Right ventricle myocardium inferior (tissue), 1 donor: ENCODE measurements around the gene TMEM132C. TPM values are rescaled to one million over a fixed set of nuclear protein-coding genes. Genes with fewer than 3 reads are reported as not detected.
"Not testable (repeated sequence)": the region's sequence is repeated elsewhere in the genome, so short reads cannot be mapped to it uniquely, and the experiment has no call there.

Source experiments
- ATAC-seq: fragments of 200-7000 bp; cut with Tn5 transposase; one replicate; pipeline ENCODE4 v1.9.1; 2020; ENCODE audit warnings: mild to moderate bottlenecking, moderate library complexity
- DNase-seq: peaks from one replicate; pipeline ENCODE4 v3.0.0; 2021; ENCODE audit errors: missing footprints
- intact Hi-C: fragments of 100-400 bp; cut with DNase I; formaldehyde crosslinking; loops from one replicate; pipeline ENCODE4 v1.11.0; 2022
- total RNA-seq: library from RNA; stranded (reverse); fragmentation: NEBNext Ultra II Directional; extraction: Animal tissue kit (Norgen Biotek cat#: 25700); gene quantifications from one replicate; pipeline ENCODE4 v1.2.1, GENCODE V29; 2021
- donor health status: DM: no; HTN: yes; CAD: no; lungs with severe emphysema.

The TMEM132C gene
- total RNA-seq, 1 donor from 2014 or later, result 2.6 TPM

- ATAC-seq (no peak), DNase-seq (no peak)
- intact Hi-C loops, result no loop called here
These were observed 178.6 kb downstream of the TMEM132C start for GRCh38 chr12:128445415-128446127.

GRCh38 chr12:128449146-128449894 lies 182.3 kb downstream of the TMEM132C start:
- intact Hi-C loops, result no loop called here
- DNase-seq, result no peak
- no peak for ATAC-seq

- intact Hi-C loops, result no loop called here
These were observed 183.8 kb downstream of the TMEM132C start for GRCh38 chr12:128450810-128451209.

GRCh38 chr12:128455851-128456250 lies 188.9 kb downstream of the TMEM132C start:
- no peak for ATAC-seq
- intact Hi-C loops, result no loop called here
- DNase-seq, result no peak

More at GRCh38 chr12:128450810-128451209, 183.8 kb downstream of the TMEM132C start:
- no peak for ATAC-seq
- DNase-seq, result no peak

- no peak for DNase-seq
- intact Hi-C loops, result no loop called here
- ATAC-seq, result no peak
These were observed 190.0 kb downstream of the TMEM132C start for GRCh38 chr12:128456922-128457321.

- DNase-seq (no peak), ATAC-seq (no peak)
- intact Hi-C loops, result no loop called here
These were observed 191.5 kb downstream of the TMEM132C start for GRCh38 chr12:128458301-128458974.

- ATAC-seq (no peak), DNase-seq (no peak)
- intact Hi-C loops, result no loop called here
These were observed 192.1 kb downstream of the TMEM132C start for GRCh38 chr12:128459067-128459466.

GRCh38 chr12:128463881-128464280 lies 196.9 kb downstream of the TMEM132C start:
- DNase-seq (no peak), ATAC-seq (no peak)
- intact Hi-C loops, result no loop called here

- intact Hi-C loops, result no loop called here
- no peak for ATAC-seq
These were observed 200.9 kb downstream of the TMEM132C start for GRCh38 chr12:128467882-128468281.

GRCh38 chr12:128468926-128469325 lies 202.0 kb downstream of the TMEM132C start:
- ATAC-seq (no peak), DNase-seq (no peak)
- intact Hi-C loops, result no loop called here

More at GRCh38 chr12:128467882-128468281, 200.9 kb downstream of the TMEM132C start:
- DNase-seq, result no peak

GRCh38 chr12:128471491-128471890 lies 204.5 kb downstream of the TMEM132C start:
- no peak for DNase-seq
- intact Hi-C loops, result no loop called here
- ATAC-seq, result no peak

- no peak for ATAC-seq
- no peak for DNase-seq
- intact Hi-C loops, result no loop called here
These were observed 207.9 kb downstream of the TMEM132C start for GRCh38 chr12:128474916-128475315.

GRCh38 chr12:128476266-128476665 lies 209.3 kb downstream of the TMEM132C start:
- intact Hi-C loops, result no loop called here
- ATAC-seq (no peak), DNase-seq (no peak)

- ATAC-seq, result no peak
- DNase-seq, result no peak
- intact Hi-C loops, result no loop called here
These were observed 216.7 kb downstream of the TMEM132C start for GRCh38 chr12:128483526-128484255.

GRCh38 chr12:128497376-128497775 lies 230.4 kb downstream of the TMEM132C start:
- DNase-seq, ATAC-seq, intact Hi-C loops: not testable (repeated sequence)

GRCh38 chr12:128507470-128507869 lies 240.5 kb downstream of the TMEM132C start:
- ATAC-seq (no peak), DNase-seq (no peak)
- intact Hi-C loops, result no loop called here

GRCh38 chr12:128509170-128509569 lies 242.2 kb downstream of the TMEM132C start:
- DNase-seq, result no peak
- intact Hi-C loops, result no loop called here

GRCh38 chr12:128510511-128510910 lies 243.5 kb downstream of the TMEM132C start:
- ATAC-seq, result no peak
- DNase-seq, result no peak
- intact Hi-C loops, result no loop called here

More at GRCh38 chr12:128509170-128509569, 242.2 kb downstream of the TMEM132C start:
- ATAC-seq, result no peak

- intact Hi-C loops, result no loop called here
- DNase-seq (no peak), ATAC-seq (no peak)
These were observed 246.4 kb downstream of the TMEM132C start for GRCh38 chr12:128513331-128513730.
